Measurements from ENCODE around the gene NCL.
"Not testable (repeated sequence)": the region's sequence is repeated elsewhere in the genome, so short reads cannot be mapped to it uniquely, and the experiment has no call there.

Gene NCL

DNA sequence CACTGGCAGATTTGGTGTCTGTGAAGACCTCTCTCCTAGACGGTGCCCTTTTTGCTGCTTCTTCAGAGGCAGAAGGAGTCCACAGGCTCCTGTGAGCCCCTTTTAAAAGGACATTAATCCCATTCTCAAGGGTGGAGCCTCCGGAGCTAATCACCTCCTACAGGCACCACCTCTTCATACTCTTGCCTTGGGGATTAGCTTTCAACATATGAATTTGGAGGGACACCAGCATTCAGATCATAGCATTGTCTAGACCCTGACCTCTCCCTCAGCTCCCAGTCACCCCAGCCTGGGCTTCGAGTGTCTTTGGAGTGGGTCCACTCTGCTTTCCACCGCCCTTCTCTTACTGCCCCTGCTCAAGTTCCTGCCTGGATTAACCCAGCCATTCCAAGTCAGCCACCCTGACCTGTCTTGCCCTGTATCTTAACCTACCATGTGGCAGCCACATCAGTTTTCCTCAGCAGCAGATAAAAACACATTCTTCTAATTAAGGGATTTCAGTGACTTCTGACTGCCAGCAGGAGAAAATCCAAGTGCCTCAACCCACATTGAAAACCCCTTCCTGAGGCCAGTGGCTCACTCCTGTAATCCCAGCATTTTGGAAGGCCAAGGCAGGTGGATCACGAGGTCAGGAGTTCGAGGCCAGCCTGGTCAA, 6.1 kb upstream of the NCL start:
- no peak for DNase-seq (ENCODE audit: insufficient read length, low spot score)
- FAIRE-seq = no peak
- TF ChIP-seq SPI1 (IDR thresholded peaks at IDR 0.05; ENCODE audit: low read depth, low read length) (no peak), POLR2AphosphoS5 (IDR thresholded peaks at IDR 0.05; ENCODE audit: low read depth, low read length) (no peak), PAX5 (IDR thresholded peaks at IDR 0.05; ENCODE audit: insufficient read depth, low read length, severe bottlenecking) (no peak), POLR2A (IDR thresholded peaks at IDR 0.05; ENCODE audit: low read depth, low read length) (no peak), TAF1 (IDR thresholded peaks at IDR 0.05; ENCODE audit: low read depth, low read length) (no peak)

DNA sequence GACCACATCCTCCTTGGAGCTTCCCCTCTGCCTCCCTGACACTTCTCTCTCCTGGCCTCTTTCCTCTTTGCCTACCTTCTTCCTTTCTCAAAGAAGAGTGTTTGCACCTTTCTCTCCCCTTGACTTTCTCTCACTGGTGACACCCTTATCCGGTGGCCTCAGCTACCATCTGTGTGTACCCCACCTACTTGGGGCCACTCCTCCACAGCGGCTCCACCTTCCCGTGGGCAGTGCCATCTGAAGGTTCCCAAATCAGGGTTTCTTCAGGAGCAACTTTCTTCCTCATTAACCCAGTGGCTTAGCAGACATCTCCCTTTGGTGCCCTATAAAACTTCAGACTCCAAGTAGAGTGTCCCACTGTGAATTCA, 5.3 kb upstream of the NCL start:
- FAIRE-seq (no peak), DNase-seq (ENCODE audit: insufficient read length, low spot score) (no peak)
- no peak for TF ChIP-seq POLR2AphosphoS5 (IDR thresholded peaks at IDR 0.05; ENCODE audit: low read depth, low read length)
- TF ChIP-seq SPI1 (IDR thresholded peaks at IDR 0.05; ENCODE audit: low read depth, low read length) = no peak
- TF ChIP-seq POLR2A (IDR thresholded peaks at IDR 0.05; ENCODE audit: low read depth, low read length) = no peak
- no peak for TF ChIP-seq TAF1 (IDR thresholded peaks at IDR 0.05; ENCODE audit: low read depth, low read length)

DNA sequence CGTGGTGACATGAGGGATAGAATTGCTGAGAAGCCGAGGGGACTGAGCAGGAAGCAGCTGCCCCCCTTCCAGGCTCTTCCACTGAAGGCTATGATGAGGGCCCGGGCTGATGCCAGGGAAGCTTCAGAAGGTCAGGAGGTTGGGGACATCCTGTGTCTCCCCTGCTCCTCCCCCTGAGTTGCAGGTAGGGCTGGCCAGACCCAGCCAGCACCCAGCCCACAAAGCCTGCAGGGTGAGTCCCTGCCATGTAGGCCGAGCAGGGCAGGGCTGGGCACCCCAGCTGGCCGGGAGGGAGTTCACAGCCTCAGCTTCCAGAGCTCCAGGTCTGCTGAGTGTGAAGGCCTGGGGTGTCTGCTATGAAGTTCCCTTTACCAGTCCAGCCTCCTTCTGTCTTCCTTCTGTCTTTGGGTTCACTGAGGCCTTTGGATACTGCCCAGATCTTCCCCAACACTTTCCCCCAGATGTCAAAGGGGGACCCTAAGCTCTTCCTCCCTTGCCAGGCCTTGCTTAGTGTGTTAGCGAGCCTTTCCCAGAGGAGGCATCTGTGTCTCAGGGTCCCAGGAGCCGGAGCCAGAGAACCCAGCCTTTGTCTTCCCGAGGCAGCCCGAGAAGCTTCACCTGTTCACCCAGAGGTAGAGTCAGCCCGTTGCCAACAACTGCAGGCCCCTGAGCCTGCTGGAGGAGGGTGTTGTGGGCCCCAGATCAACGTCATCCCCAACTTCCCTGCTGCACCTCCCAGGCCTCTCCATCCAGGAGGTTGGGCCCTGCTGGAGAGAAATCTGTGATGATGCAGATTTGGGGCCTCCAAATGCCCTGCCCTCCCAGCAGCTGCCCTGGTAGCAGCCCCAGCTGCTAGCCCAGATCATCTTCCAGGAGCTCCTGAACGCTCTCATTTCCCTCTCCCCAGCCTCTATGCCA, 3.6 kb upstream of the NCL start:
- TF ChIP-seq TAF1 (IDR thresholded peaks at IDR 0.05; ENCODE audit: low read depth, low read length) = no peak
- no peak for TF ChIP-seq POU2F2 (IDR thresholded peaks at IDR 0.05; ENCODE audit: low read depth, low read length)
- no peak for TF ChIP-seq POLR2AphosphoS5 (IDR thresholded peaks at IDR 0.05; ENCODE audit: low read depth, low read length)
- no peak for TF ChIP-seq POLR2A (IDR thresholded peaks at IDR 0.05; ENCODE audit: low read depth, low read length)
- TF ChIP-seq SPI1 (IDR thresholded peaks at IDR 0.05; ENCODE audit: low read depth, low read length) = no peak
- no peak for TF ChIP-seq PAX5 (IDR thresholded peaks at IDR 0.05; ENCODE audit: insufficient read depth, low read length, severe bottlenecking)
- FAIRE-seq = no peak

DNA sequence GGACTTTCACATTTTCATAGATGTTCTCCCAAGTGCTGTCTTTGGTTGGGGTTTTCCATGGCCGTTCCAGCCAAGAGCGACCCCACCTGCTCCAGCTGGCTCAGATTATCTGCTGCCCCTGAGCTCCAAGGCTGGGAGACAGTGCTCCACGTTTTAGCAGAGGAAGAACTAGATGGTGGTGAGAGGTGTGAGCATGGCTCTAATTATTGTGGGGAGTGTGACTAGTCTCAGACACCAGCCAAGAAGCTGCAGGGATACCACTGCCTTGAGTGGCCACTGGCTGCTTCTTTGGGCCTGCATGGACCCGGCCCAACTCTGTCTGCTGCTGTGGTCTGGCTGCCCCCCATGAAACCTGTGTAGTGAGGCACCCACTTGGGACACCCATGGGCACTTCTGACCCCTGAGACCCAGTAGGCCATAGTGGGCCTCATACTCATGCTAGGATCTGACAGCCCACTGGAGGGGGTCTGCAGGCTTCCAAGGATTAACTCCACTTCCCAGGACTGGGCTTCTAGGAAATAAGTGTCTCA, 2.8 kb upstream of the NCL start:
- FAIRE-seq (no peak), DNase-seq (ENCODE audit: insufficient read length, low spot score) (no peak)
- TF ChIP-seq POLR2AphosphoS5 (IDR thresholded peaks at IDR 0.05; ENCODE audit: low read depth, low read length) = no peak
- TF ChIP-seq PAX5 (IDR thresholded peaks at IDR 0.05; ENCODE audit: insufficient read depth, low read length, severe bottlenecking) = no peak
- no peak for TF ChIP-seq TAF1 (IDR thresholded peaks at IDR 0.05; ENCODE audit: low read depth, low read length)
- no peak for TF ChIP-seq POU2F2 (IDR thresholded peaks at IDR 0.05; ENCODE audit: low read depth, low read length)
- TF ChIP-seq POLR2A (IDR thresholded peaks at IDR 0.05; ENCODE audit: low read depth, low read length) = no peak

More for the DNA sequence above, 3.6 kb upstream of the NCL start:
- DNase-seq (ENCODE audit: insufficient read length, low spot score) = no peak

DNA sequence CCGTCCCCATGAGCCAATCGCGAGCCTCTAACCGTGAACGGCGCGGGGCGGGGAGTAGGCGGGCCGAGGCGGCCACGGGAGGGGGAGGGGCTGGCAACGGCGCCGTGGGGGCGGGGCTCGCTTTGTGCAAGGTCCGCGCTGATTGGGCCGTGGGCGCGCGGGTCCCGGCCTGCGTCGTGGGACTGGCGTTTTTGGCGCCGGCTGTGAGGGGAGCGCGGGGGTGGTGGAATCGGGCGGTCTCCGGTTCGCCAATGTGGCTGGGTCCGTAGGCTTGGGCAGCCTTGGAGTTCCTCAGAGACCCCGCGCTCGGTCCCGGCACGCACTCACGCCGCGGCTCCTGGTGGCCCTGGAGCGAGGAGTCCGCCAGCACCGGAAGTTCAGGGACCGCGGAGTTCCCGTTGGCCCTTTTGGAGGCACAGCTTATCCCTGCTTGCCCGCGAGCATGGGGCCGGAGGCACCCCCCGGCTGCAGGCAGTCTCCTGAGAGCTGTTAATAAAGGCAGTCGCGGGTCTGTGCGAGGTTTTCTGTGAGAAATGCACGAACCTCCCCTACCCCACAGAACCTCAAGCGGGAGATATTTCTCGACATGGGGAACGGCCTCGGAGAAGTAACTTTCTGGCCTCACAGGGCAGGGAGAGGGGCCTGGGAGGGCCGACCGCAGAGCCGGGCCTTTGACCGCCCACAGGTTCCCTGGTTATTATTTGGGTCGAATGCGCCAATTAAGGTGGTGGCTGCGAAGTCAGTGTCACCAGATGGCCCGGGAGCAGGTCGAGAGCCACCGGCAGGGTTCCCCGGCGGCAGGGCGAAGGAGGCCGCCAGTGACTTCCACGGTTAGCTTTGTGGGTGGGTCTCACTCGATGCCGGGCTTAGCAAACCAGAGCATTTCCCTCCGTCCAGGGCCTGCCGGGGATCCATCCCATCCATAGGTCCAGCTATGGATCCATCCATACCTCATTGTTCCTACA, 574 bp upstream of the NCL start:
- TF ChIP-seq POLR2AphosphoS5 (IDR thresholded peaks at IDR 0.05; ENCODE audit: low read depth, low read length) = no peak
- 0 out of 2 replicates have a peak, but pooled peaks have one; percentile 24 for TF ChIP-seq POLR2A (IDR thresholded peaks at IDR 0.05; ENCODE audit: low read depth, low read length)
- no peak for TF ChIP-seq PAX5 (IDR thresholded peaks at IDR 0.05; ENCODE audit: insufficient read depth, low read length, severe bottlenecking)
- 0 out of 2 replicates have a peak, but pooled peaks have one; percentile 4 for TF ChIP-seq SPI1 (IDR thresholded peaks at IDR 0.05; ENCODE audit: low read depth, low read length)
- TF ChIP-seq POU2F2 (IDR thresholded peaks at IDR 0.05; ENCODE audit: low read depth, low read length) = no peak
- no peak for TF ChIP-seq TAF1 (IDR thresholded peaks at IDR 0.05; ENCODE audit: low read depth, low read length)
- peak; percentile 94 for DNase-seq (ENCODE audit: insufficient read length, low spot score)

DNA sequence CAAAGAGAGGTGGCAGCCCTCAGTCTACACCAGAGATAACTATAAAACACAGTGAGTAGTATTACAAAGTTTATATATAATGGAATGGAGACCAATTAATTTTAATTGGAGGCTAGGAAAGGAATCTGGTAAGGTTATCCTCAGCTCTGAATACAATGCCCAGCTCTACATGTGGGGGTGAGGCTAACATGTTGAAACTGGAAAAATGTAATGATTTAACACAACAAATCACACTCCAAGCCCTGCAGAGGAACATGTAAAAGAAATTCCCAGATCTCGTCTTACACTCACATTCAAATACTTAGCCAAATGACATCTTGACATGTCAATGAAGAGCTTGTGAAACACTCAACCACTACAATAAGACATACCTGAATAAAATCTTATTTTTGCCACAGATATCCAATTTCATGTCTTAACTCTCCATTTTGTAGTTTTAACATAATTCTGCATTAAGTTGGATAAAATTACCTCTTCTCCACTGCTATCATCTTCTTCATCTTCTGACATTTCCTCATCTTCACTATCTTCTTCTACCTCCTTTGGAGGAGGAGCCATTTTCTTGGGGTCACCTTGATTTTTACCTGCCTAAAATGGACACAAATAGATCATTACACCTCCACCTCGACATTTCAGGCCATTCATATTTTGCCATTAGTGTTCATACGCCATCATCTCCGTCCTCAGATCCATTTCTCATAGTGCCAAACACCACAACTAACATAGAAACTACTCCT, 1.4 kb downstream of the NCL start:
- DNase-seq (ENCODE audit: insufficient read length, low spot score) = no peak
- peak; percentile 13 for FAIRE-seq
- no peak for TF ChIP-seq TAF1 (IDR thresholded peaks at IDR 0.05; ENCODE audit: low read depth, low read length)
- no peak for TF ChIP-seq POU2F2 (IDR thresholded peaks at IDR 0.05; ENCODE audit: low read depth, low read length)
- TF ChIP-seq POLR2A (IDR thresholded peaks at IDR 0.05; ENCODE audit: low read depth, low read length) = no peak
- no peak for TF ChIP-seq SPI1 (IDR thresholded peaks at IDR 0.05; ENCODE audit: low read depth, low read length)
- no peak for TF ChIP-seq PAX5 (IDR thresholded peaks at IDR 0.05; ENCODE audit: insufficient read depth, low read length, severe bottlenecking)
- TF ChIP-seq POLR2AphosphoS5 (IDR thresholded peaks at IDR 0.05; ENCODE audit: low read depth, low read length) = no peak

More for the DNA sequence above, 574 bp upstream of the NCL start:
- peak; percentile 99 for FAIRE-seq

DNA sequence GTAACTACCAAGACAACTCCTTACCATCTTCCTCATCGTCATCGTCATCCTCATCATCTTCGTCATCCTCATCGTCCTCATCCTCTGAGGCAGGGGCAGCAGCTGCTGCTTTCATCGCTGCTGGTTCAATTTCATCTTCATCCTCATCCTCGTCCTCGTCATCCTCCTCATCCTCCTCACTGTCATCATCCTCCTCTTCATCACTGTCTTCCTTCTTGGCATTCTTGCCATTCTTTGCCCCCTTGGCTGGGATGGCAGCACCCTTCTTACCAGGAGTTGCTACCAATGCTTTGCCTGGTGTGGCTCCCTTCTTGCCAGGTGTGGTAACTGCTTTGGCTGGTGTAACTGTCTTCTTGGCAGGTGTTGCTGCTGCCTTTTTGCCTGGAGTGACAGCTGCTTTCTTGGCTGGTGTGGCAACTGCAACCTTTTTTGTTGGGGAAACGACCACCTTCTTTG, 2.7 kb downstream of the NCL start:
- FAIRE-seq (no peak), DNase-seq (ENCODE audit: insufficient read length, low spot score) (no peak)
- no peak for TF ChIP-seq SPI1 (IDR thresholded peaks at IDR 0.05; ENCODE audit: low read depth, low read length)
- no peak for TF ChIP-seq POU2F2 (IDR thresholded peaks at IDR 0.05; ENCODE audit: low read depth, low read length)
- TF ChIP-seq TAF1 (IDR thresholded peaks at IDR 0.05; ENCODE audit: low read depth, low read length) = no peak
- no peak; the same call in 1 of the 2 replicates for TF ChIP-seq POLR2AphosphoS5 (IDR thresholded peaks at IDR 0.05; ENCODE audit: low read depth, low read length)
- TF ChIP-seq POLR2A (IDR thresholded peaks at IDR 0.05; ENCODE audit: low read depth, low read length) = peak; percentile 6; the same call in 1 of the 2 replicates
- no peak for TF ChIP-seq PAX5 (IDR thresholded peaks at IDR 0.05; ENCODE audit: insufficient read depth, low read length, severe bottlenecking)

DNA sequence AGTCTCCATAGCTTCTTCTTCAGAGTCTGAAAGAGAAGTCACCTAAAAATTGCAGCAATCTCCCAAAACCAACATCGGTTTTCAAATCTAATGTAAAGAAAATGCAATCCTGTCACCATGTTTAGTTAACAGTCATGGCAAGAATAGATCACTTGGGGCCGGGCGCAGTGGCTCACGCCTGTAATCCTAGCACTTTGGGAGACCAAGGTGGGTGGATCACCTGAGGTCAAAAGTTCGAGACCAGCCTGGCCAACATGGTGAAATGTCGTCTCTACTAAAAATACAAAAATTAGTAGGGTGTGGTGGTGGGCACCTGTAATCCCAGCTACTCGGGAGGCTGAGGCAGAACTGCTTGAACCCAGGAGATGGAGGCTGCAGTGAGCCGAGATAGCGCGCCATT, 3.4 kb downstream of the NCL start:
- not testable (repeated sequence) for FAIRE-seq; DNase-seq (ENCODE audit: insufficient read length, low spot score)
